ENCODE data around the gene FERMT1.

Gene FERMT1

GRCh38 chr20:6103301-6103700 is 19.5 kb downstream of the FERMT1 start:
- TF ChIP-seq, protein P1, sequence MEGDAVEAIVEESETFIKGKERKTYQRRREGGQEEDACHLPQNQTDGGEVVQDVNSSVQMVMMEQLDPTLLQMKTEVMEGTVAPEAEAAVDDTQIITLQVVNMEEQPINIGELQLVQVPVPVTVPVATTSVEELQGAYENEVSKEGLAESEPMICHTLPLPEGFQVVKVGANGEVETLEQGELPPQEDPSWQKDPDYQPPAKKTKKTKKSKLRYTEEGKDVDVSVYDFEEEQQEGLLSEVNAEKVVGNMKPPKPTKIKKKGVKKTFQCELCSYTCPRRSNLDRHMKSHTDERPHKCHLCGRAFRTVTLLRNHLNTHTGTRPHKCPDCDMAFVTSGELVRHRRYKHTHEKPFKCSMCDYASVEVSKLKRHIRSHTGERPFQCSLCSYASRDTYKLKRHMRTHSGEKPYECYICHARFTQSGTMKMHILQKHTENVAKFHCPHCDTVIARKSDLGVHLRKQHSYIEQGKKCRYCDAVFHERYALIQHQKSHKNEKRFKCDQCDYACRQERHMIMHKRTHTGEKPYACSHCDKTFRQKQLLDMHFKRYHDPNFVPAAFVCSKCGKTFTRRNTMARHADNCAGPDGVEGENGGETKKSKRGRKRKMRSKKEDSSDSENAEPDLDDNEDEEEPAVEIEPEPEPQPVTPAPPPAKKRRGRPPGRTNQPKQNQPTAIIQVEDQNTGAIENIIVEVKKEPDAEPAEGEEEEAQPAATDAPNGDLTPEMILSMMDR (conservative IDR thresholded peaks at IDR 0.05; ENCODE audit: low read depth, low read length), result no peak
- DNase-seq (ENCODE audit: low read depth), result no peak

DNA sequence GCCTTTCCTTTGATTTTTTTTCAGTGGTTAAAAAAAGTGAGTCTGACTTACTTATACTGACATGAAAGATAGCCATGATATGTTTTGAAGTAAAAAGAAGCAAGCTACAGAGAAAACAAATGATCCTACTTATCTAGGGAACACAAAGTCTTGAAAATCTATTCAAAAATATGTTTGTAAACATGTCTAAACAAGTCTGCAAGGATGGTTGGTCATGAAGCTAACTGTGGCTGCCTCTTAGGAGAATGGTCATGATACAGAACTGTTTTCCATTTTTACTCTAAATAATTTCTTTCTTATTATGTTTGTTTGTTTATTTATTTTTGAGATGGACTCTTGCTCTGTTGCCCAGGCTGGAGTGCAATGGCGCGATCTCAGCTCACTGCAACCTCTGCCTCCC is 21.5 kb downstream of the FERMT1 start:
- TF ChIP-seq, protein P1 (conservative IDR thresholded peaks at IDR 0.05; ENCODE audit: low read depth, low read length), result no peak
- H3K4me3 ChIP-seq (ENCODE audit: low read depth, low read length), result no peak overlapping the region
- DNase-seq (ENCODE audit: low read depth), result no peak

More at GRCh38 chr20:6103301-6103700, 19.5 kb downstream of the FERMT1 start:
- H3K4me3 ChIP-seq (ENCODE audit: low read depth, low read length), result no peak overlapping the region

GRCh38 chr20:6100246-6100645 is 22.6 kb downstream of the FERMT1 start:
- TF ChIP-seq, protein P1 (conservative IDR thresholded peaks at IDR 0.05; ENCODE audit: low read depth, low read length), result no peak
- DNase-seq (ENCODE audit: low read depth), result no peak
- no peak overlapping the region for H3K4me3 ChIP-seq (ENCODE audit: low read depth, low read length)

DNA sequence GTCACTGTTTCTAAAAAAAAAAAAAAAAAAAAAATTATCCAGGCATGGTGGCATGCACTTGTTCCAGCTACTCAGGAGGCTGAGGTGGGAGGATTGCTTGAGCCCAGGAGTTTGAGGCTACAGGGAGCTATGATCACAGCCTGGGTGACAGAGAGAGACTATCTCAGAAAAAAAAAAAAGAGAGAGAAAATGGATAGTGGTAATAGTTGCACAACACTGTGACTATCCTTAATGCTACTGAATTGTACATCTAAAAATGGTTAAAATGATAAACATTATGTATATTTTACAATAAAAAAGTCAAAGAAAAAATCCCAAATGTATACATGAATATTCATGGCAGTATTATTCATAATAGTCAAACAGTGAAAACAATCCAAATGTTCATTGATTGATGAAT is 23.0 kb downstream of the FERMT1 start:
- TF ChIP-seq, protein P1 (conservative IDR thresholded peaks at IDR 0.05; ENCODE audit: low read depth, low read length), result no peak
- H3K4me3 ChIP-seq (ENCODE audit: low read depth, low read length), result no peak overlapping the region
- no peak for DNase-seq (ENCODE audit: low read depth)

DNA sequence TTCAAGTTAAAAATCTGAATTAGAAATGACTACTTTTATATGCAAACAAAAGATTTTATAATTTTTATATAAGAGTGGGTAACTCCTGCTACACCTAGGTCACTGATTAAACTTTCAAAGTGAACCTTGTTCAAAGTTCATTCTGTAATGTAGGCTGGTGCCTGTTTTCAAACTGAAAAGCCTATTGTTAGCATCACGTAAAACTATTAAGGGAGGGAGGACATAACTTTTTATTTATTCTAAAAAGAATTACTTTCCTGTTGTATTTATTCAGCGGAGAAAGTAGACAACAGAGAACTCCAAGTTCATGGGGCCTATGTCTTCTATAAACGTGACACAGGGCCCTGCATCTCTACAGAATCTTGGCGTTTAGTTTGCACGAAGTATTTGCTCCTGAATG is 27.4 kb downstream of the FERMT1 start:
- no peak overlapping the region for H3K4me3 ChIP-seq (ENCODE audit: low read depth, low read length)
- DNase-seq (ENCODE audit: low read depth), result no peak
- TF ChIP-seq, protein P1 (conservative IDR thresholded peaks at IDR 0.05; ENCODE audit: low read depth, low read length), result no peak

- TF ChIP-seq, protein P1 (conservative IDR thresholded peaks at IDR 0.05; ENCODE audit: low read depth, low read length), result no peak
- H3K4me3 ChIP-seq (ENCODE audit: low read depth, low read length), result no peak overlapping the region
- no peak for DNase-seq (ENCODE audit: low read depth)
Observed at GRCh38 chr20:6094565-6094964, 28.3 kb downstream of the FERMT1 start.

DNA sequence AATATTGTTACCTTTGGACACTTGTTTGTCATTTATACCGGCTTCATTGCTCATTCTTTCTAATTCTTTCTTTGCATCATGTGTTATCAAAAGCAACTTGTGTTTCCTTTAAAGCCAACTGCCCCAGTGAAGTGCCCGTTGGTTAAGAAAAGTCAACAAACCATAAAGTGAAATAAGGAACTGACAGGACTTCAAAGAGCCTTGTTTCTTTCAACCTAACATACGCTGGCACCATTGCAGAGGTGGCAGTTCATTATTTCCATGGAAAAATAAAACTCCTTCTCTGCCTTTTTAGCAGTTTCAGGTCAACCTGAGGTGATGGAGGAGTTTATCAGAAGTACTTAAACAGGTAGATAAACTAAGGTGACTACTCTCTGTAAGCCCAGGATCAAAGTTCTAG is 28.8 kb downstream of the FERMT1 start:
- no peak overlapping the region for H3K4me3 ChIP-seq (ENCODE audit: low read depth, low read length)
- DNase-seq (ENCODE audit: low read depth), result no peak
- TF ChIP-seq, protein P1 (conservative IDR thresholded peaks at IDR 0.05; ENCODE audit: low read depth, low read length), result no peak
